PC-9 (cell line): ENCODE data around the gene FITM1.

Experiments
- EZH2 ChIP-seq: fragments of 200-600 bp; sonication (generic); IDR thresholded peaks from 2 replicates; pipeline ENCODE4 v1.8.0; 2017; ENCODE audit warnings: antibody characterized with exemption, low read depth
- TF ChIP-seq, protein P1 (sequence below): fragments of 200-600 bp; sonication (generic); conservative IDR thresholded peaks from 2 replicates; pipeline ENCODE4 v1.6.1; 2017; ENCODE audit warnings: mixed run types, antibody characterized with exemption, mild to moderate bottlenecking, moderate library complexity

DNA sequence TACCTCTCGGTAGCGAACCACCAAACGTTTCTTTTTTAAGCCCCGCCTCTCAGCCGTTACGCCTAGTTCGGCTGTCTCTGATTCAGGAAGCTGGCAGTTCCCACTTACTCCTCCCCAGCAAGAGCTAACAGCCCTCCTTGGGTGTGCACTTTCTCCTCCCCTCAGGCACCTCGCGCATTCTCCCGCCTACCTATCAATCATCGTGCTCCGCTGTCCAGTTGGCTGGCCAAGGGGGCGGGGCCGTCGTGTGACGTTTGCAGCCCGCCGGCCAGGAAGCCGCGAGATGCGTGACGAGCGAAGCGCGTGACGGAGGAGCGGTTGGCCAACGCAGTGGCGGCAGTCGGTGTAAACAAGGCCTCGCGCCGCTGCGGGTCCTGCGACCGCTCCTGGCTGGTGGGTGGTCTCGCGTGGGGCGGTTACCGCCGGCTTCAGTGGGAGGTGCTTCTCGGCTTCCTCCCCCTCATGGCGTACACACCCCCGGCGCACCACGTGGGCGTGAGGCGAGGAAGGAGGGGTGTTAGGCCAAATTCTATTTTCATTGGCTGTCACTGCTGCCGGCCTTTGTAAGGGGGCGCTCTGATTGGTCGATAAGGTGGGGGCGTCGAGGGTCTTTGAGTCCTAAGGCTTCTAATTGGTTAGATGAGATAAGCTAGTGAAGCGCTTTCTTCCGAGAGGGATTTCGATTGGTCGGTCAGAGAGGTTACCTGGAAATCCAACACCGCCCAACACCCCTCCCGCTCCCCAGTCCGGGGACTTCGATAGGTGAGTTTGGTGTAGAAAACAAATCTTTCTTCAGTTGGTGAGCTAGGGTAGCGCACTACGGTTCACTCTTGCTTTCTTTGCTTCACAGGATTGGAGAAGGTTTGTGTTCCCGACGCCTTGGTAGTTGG lies 15.7 kb upstream of the FITM1 start, which contains the start of the genes DCAF11 and NRL:
- TF ChIP-seq, protein P1, sequence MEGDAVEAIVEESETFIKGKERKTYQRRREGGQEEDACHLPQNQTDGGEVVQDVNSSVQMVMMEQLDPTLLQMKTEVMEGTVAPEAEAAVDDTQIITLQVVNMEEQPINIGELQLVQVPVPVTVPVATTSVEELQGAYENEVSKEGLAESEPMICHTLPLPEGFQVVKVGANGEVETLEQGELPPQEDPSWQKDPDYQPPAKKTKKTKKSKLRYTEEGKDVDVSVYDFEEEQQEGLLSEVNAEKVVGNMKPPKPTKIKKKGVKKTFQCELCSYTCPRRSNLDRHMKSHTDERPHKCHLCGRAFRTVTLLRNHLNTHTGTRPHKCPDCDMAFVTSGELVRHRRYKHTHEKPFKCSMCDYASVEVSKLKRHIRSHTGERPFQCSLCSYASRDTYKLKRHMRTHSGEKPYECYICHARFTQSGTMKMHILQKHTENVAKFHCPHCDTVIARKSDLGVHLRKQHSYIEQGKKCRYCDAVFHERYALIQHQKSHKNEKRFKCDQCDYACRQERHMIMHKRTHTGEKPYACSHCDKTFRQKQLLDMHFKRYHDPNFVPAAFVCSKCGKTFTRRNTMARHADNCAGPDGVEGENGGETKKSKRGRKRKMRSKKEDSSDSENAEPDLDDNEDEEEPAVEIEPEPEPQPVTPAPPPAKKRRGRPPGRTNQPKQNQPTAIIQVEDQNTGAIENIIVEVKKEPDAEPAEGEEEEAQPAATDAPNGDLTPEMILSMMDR = no peak
- TF ChIP-seq EZH2 = no peak
